ENCODE measurements around the gene CDK11A. TPM values are rescaled to one million over a fixed set of nuclear protein-coding genes. Genes with fewer than 3 reads are reported as not detected.
A peak's percentile ranks its signal among the peaks of the same experiment; 100 is the strongest.
"Not testable (repeated sequence)": the region's sequence is repeated elsewhere in the genome, so short reads cannot be mapped to it uniquely, and the experiment has no call there.

Gene CDK11A
- total RNA-seq, 4 donors from 2014 or later: 9.0 to 14.6 (median 11.6) TPM

DNA sequence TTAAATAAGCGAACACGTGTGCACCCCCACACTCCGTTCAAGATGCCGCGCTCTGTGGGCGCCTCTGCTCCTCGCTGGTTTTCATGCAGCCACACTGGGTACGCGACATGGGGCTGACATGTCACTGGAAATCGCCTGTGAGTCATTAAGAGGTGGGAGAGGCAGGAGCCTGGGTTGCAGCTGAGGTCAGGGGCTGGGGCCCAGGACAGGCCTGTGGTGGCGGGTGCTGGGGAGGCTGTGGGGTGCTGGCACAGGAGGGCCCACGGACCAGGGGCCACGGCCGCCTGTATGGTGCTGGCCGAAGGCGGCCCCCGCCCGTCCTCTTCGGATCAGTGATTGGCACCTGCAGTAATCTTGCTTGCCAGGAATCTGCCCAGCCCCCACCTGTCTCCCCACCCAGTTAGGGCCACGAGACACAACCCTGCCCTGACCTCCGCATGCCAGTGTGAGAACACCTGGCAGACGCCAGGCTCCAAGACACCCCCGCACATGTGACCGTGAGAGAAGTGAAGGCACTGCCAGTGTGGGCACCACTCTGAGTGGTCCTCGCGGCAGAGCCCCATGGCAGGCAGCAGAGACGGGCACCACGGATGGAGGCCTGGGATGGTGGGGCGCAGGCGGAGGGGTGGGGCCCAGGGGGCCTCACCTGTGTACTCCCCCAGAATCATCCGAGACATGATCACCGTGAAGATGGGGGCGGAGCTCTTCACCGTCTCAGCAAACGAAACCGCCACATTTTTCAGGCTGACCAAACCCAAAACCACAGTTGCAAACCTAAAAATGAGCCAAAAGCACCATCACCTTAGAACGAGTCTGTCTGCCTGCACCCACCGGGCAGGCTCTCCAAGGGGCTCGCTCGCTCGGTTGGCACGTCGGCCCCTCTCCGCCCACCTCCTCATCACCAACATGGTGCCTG is 13.8 kb upstream of the CDK11A start:
- not testable (repeated sequence) for ATAC-seq, DNase-seq
- H3K36me3 ChIP-seq: peaks cover 0 to 15% of the 10 kb centered on the region in 2 donors

DNA sequence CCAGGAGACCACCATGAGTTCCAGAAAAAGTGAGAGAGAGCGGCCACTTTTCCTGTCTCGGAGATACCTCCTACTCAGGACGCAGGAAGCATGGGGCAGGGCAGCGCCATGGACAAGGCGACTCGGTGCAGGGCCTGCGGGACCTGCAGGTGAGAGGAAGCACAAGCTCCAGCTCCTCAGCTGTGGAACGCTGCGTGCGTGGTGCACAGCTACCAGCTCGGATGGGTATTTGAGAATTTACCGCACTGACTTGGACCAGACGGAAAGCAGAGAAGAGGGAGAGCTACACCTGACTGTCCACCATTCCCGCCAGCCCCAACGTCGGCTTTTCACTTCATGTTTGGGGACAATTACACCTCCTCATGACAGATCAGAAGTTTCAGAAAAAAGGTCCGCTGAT is 8.2 kb upstream of the CDK11A start:
- H3K4me1 ChIP-seq: peaks cover 5 to 7% of the 10 kb centered on the region in 2 donors
- H3K9me3 ChIP-seq: no peaks in the 10 kb centered on the region
- H3K27ac ChIP-seq: no peak overlapping the region
- no peak for TF ChIP-seq POLR2A (IDR thresholded peaks at IDR 0.05)
- TF ChIP-seq, protein P1, sequence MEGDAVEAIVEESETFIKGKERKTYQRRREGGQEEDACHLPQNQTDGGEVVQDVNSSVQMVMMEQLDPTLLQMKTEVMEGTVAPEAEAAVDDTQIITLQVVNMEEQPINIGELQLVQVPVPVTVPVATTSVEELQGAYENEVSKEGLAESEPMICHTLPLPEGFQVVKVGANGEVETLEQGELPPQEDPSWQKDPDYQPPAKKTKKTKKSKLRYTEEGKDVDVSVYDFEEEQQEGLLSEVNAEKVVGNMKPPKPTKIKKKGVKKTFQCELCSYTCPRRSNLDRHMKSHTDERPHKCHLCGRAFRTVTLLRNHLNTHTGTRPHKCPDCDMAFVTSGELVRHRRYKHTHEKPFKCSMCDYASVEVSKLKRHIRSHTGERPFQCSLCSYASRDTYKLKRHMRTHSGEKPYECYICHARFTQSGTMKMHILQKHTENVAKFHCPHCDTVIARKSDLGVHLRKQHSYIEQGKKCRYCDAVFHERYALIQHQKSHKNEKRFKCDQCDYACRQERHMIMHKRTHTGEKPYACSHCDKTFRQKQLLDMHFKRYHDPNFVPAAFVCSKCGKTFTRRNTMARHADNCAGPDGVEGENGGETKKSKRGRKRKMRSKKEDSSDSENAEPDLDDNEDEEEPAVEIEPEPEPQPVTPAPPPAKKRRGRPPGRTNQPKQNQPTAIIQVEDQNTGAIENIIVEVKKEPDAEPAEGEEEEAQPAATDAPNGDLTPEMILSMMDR (IDR thresholded peaks at IDR 0.05 in 4 of 5, conservative IDR thresholded peaks at IDR 0.05 in 1 of 5): no peak
- H3K36me3 ChIP-seq: peaks cover 0 to 39% of the 10 kb centered on the region in 2 donors
- no peaks in the 10 kb centered on the region for H3K27me3 ChIP-seq
- in situ Hi-C loops (cut with MboI; ENCODE audit: low sequenced_read_pairs in 4 of 4): no loop called here
- no peak overlapping the region for H3K4me3 ChIP-seq
- ATAC-seq (no peak), DNase-seq (no peak)
- intact Hi-C loops (cut with DNase I; ENCODE audit: low total_unique reads): no loop called here

More for the DNA sequence above, 13.8 kb upstream of the CDK11A start:
- H3K27ac ChIP-seq; H3K4me1 ChIP-seq; H3K4me3 ChIP-seq; H3K27me3 ChIP-seq; H3K9me3 ChIP-seq; intact Hi-C loops (cut with DNase I; ENCODE audit: low total_unique reads); in situ Hi-C loops (cut with MboI; ENCODE audit: low sequenced_read_pairs in 4 of 4): not testable (repeated sequence)

DNA sequence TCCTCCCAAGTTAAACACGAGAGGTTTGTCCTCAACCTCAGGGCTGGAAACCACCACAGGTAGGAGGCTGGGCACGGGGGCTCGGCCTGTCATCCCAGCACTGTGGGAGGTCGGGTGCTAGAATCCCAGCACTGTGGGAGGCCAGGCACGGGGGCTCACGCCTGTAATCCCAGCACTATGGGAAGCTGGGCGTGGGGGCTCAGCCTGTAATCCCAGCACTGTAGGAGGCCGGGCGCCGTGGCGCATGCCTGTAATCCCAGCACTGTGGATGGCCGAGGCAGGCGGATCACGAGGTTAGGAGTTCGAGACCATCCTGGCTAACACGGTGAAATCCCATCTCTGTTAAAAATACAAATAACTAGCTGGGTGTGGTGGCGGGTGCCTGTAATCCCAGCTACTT is 6.7 kb upstream of the CDK11A start:
- no peaks in the 10 kb centered on the region for H3K27me3 ChIP-seq
- DNase-seq: no peak

DNA sequence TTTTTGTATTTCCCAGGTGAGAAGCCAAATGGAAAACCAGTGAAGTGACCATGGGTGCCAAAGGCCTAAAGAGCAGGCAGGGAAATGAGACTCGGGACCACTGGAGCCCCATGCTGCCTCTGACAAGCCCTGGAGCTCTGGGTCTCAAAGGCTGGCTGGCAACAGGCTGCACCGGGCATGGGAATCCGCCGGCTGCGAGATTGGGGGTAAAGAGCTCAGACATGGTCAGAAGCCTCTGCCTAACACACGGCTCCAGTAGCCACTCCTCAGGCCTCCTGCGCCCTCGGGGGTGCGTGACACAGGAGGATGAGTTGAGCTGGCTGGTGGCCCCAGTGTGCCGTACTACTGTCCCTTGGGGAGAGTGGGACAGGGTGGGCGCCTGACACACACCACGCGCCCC is 6.1 kb upstream of the CDK11A start:
- H3K9me3 ChIP-seq; ATAC-seq; in situ Hi-C loops (cut with MboI; ENCODE audit: low sequenced_read_pairs in 4 of 4); H3K27ac ChIP-seq; DNase-seq; H3K27me3 ChIP-seq; H3K4me3 ChIP-seq; intact Hi-C loops (cut with DNase I; ENCODE audit: low total_unique reads): not testable (repeated sequence)
- peaks cover 14 to 16% of the 10 kb centered on the region in 2 donors for H3K4me1 ChIP-seq
- H3K36me3 ChIP-seq: peaks cover 0 to 38% of the 10 kb centered on the region in 2 donors

More for the DNA sequence above, 6.7 kb upstream of the CDK11A start:
- Histone ChIP-seq H3K4me3 (no peak overlapping the region), H3K27ac (no peak overlapping the region), H3K4me1 (peaks cover 14 to 16% of the 10 kb centered on the region in 2 donors), H3K36me3 (peaks cover 0 to 39% of the 10 kb centered on the region in 2 donors), H3K9me3 (no peaks in the 10 kb centered on the region)
- no peak for ATAC-seq
- in situ Hi-C loops (cut with MboI; ENCODE audit: low sequenced_read_pairs in 4 of 4): no loop called here
- intact Hi-C loops (cut with DNase I; ENCODE audit: low total_unique reads): no loop called here
- TF ChIP-seq, protein P1 (IDR thresholded peaks at IDR 0.05 in 4 of 5, conservative IDR thresholded peaks at IDR 0.05 in 1 of 5): no peak
- TF ChIP-seq POLR2A (IDR thresholded peaks at IDR 0.05): no peak

DNA sequence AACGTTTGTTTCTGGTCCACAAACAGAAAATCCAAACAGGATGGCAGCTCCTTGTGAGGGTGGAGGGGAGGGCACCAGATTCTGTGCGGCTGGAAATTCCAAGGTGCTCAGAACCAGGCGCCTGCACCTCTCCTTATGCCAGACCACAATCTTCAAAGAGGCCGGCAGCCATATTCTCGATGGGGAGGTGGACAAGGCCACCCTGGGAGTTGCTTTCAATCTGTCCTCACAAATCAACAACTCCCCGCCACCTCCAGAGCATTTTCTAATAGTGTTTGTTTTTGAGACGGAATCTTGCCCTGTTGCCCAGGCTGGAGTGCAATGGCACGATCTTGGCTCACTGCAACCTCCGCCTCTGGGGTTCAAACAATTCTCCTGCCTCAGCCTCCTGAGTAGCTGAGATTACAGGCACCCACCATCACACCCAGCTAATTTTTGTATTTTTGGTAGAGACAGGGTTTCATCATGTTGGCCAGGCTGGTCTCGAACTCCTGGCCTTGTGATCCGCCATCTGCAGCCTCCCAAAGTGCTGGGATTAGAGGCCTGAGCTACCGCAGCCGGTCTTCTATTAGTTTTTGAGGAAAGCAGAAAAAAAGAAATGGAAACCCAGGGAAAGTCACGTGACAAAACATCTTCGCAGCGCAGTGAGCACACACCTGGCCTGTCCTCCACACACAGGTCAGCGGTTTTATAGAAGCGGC is 5.1 kb upstream of the CDK11A start:
- peaks cover 0 to 34% of the 10 kb centered on the region in 2 donors for H3K36me3 ChIP-seq
- in situ Hi-C loops (cut with MboI; ENCODE audit: low sequenced_read_pairs in 4 of 4); intact Hi-C loops (cut with DNase I; ENCODE audit: low total_unique reads); H3K4me3 ChIP-seq; H3K9me3 ChIP-seq; H3K27me3 ChIP-seq; DNase-seq; ATAC-seq: not testable (repeated sequence)
- H3K27ac ChIP-seq: peak overlapping the region in 3 of 4 donors; percentile 36 to 74 (median 69)
- H3K4me1 ChIP-seq: peaks cover 14 to 16% of the 10 kb centered on the region in 2 donors

DNA sequence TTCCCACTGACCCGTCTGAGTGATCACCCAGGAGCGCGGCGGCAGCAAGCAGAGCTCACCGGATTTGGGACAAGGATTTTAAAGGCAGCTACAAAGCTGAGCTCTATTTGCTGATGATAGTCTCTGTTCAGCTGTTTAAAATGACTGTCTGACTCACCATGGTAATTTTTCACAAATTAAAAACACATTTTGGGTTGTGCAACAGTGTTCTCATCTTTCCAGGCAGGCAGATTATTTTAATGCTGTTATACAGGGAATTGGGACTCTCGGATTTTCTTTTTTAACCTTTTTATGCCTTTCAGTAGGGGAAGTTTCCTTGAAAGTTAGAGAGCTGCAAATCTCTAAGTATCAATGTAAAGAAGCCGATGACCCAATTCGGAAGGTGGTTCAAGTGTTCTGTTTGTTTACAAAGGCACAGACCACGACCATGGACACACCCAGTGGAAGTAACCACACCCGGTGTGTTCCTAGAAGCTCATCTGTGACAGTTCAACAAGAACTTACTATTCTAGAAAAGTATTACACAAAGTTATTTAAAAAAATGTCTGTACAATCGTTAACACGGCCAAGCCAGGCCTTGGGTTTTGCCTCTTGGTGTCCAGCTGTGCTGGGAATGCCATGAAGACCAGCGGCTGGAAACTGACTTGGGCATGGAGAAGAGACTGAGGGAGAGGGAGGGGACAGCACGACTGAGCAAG is 4.3 kb upstream of the CDK11A start:
- H3K4me3 ChIP-seq; H3K27me3 ChIP-seq; H3K9me3 ChIP-seq; intact Hi-C loops (cut with DNase I; ENCODE audit: low total_unique reads); in situ Hi-C loops (cut with MboI; ENCODE audit: low sequenced_read_pairs in 4 of 4): not testable (repeated sequence)
- peak; percentile 6 to 9 for ATAC-seq
- Histone ChIP-seq H3K27ac (peak overlapping the region; percentile 36 to 74 (median 70)), H3K4me1 (peaks cover 14 to 16% of the 10 kb centered on the region in 2 donors), H3K36me3 (peaks cover 0 to 28% of the 10 kb centered on the region in 2 donors)
- DNase-seq: peak in 1 of 2 donors; percentile 41

DNA sequence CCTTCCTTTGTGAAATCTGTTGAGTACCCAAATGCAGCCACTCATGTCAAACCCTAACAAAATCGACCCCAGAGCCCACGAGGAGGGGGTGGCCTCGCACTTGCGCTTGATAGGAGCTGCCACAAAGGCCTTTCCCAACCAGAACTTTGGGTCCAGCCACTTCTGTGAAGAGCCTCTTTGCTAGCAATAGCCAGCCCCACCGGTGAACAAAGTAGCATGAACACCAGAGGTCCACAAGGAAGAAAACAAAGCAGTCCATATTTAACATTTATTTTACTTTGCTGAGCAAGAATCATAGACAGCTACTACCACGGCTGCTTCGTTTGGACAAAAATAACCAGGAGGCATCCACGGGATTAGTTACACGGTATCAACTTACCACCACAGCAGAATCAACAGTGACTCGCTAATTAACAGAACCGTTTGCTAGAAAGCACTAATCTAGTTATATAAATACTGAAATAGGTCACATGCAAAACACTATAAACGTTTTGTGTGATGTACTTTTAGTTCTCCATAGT is 3.0 kb upstream of the CDK11A start:
- H3K9me3 ChIP-seq; H3K27me3 ChIP-seq; H3K4me3 ChIP-seq; in situ Hi-C loops (cut with MboI; ENCODE audit: low sequenced_read_pairs in 4 of 4); intact Hi-C loops (cut with DNase I; ENCODE audit: low total_unique reads): not testable (repeated sequence)
- peaks cover 14 to 16% of the 10 kb centered on the region in 2 donors for H3K4me1 ChIP-seq
- peak overlapping the region; percentile 36 to 91 (median 89) for H3K27ac ChIP-seq
- ATAC-seq: peak in 1 of 2 donors; percentile 74
- peaks cover 0 to 17% of the 10 kb centered on the region in 2 donors for H3K36me3 ChIP-seq
- peak in 1 of 2 donors; percentile 40 for DNase-seq

DNA sequence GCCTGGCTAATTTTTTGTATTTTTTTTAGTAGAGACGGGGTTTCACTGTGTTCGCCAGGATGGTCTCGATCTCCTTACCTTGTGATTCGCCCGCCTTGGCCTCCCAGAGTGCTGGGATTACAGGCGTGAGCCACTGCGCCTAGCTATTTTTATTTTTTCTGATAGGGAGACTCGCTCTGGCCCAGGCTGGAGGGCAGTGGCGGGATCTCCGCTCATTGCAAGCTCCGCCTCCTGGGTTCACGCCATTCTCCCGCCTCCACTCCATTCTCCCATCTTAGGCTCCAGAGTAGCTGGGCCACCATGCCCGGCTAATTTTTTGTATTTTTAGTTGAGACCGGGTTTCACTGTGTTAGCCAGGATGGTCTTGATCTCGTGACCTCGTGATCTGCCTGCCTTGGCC is 1.9 kb upstream of the CDK11A start:
- Histone ChIP-seq H3K27ac (peak overlapping the region in 3 of 4 donors; percentile 88 to 91 (median 90)), H3K4me1 (peaks cover 17 to 21% of the 10 kb centered on the region in 2 donors)
- DNase-seq; H3K4me3 ChIP-seq; ATAC-seq; H3K9me3 ChIP-seq; intact Hi-C loops (cut with DNase I; ENCODE audit: low total_unique reads); H3K36me3 ChIP-seq; in situ Hi-C loops (cut with MboI; ENCODE audit: low sequenced_read_pairs in 4 of 4); H3K27me3 ChIP-seq: not testable (repeated sequence)

Data from gastrocnemius medialis (tissue), 4 donors.